Neuronal stem cell (in vitro differentiated cells): ENCODE results near the gene PDCD1.

Experiments used
- DNase-seq: peaks from one replicate; pipeline ENCODE4 v3.0.0-alpha.2; 2013; ENCODE audit warnings: low spot score
- H2AFZ ChIP-seq: one replicate; pipeline ENCODE4 v1.6.1; 2013; ENCODE audit warnings: mild to moderate bottlenecking, low read length, inconsistent platforms
- H2AK5ac ChIP-seq: 2 replicates; pipeline ENCODE4 v1.6.1; 2013; ENCODE audit warnings: low read depth, mild to moderate bottlenecking, inconsistent platforms, low read length, moderate library complexity, mixed read lengths
- H2BK120ac ChIP-seq: 2 replicates; pipeline ENCODE4 v1.6.1; 2013; ENCODE audit warnings: low read depth, mild to moderate bottlenecking, inconsistent platforms, low read length, moderate library complexity, mixed read lengths
- H2BK12ac ChIP-seq: one replicate; pipeline ENCODE4 v1.6.1; 2013; ENCODE audit warnings: low read length, inconsistent platforms
- H2BK15ac ChIP-seq: 2 replicates; pipeline ENCODE4 v1.6.1; 2013; ENCODE audit warnings: mild to moderate bottlenecking, low read length, inconsistent platforms, mixed read lengths
- H2BK5ac ChIP-seq: one replicate; pipeline ENCODE4 v1.6.1; 2013; ENCODE audit warnings: inconsistent platforms, mild to moderate bottlenecking, low read length, moderate library complexity
- H3K14ac ChIP-seq: one replicate; pipeline ENCODE4 v1.6.1; 2013; ENCODE audit warnings: low read length, inconsistent platforms
- H3K18ac ChIP-seq: 2 replicates; pipeline ENCODE4 v1.6.1; 2013; ENCODE audit warnings: low read length, inconsistent platforms
- H3K23ac ChIP-seq: 2 replicates; pipeline ENCODE4 v1.6.1; 2013; ENCODE audit warnings: low read depth, mild to moderate bottlenecking, mixed read lengths, low read length, inconsistent platforms; ENCODE audit not compliant: poor library complexity
- H3K27ac ChIP-seq: replicated peaks from 3 replicates; pipeline ENCODE4 v1.5.1; 2013; ENCODE audit warnings: low read length, inconsistent platforms
- H3K27me3 ChIP-seq, 3 experiments: 2 replicates each; pipeline ENCODE4 v1.6.1; 2013; ENCODE audit warnings: low read length in 3 of 3, mild to moderate bottlenecking in 2 of 3, inconsistent platforms in 1 of 3, low read depth in 1 of 3, mixed read lengths in 1 of 3, moderate library complexity in 1 of 3; ENCODE audit not compliant: control insufficient read depth in 3 of 3, insufficient read depth in 3 of 3
- H3K36me3 ChIP-seq, 2 donors: replicated peaks in 1 of 2; 2 replicates each; pipeline ENCODE4 v1.6.1; 2013; ENCODE audit warnings: low read length in 2 of 2; ENCODE audit not compliant: control insufficient read depth in 2 of 2, insufficient read depth in 2 of 2
- H3K4ac ChIP-seq: 2 replicates; pipeline ENCODE4 v1.6.1; 2013; ENCODE audit warnings: inconsistent platforms, mild to moderate bottlenecking, low read length, moderate library complexity
- H3K4me1 ChIP-seq, 2 donors: 1 replicate in 1 of 2; 2 replicates in 1 of 2; pipeline ENCODE4 v1.6.1; 2013; ENCODE audit warnings: low read length in 2 of 2, low read depth in 1 of 2; ENCODE audit not compliant: control insufficient read depth in 2 of 2, insufficient read depth in 1 of 2
- H3K4me2 ChIP-seq: one replicate; pipeline ENCODE4 v1.6.1; 2013; ENCODE audit warnings: mild to moderate bottlenecking, low read length, inconsistent platforms; ENCODE audit not compliant: insufficient read depth, poor library complexity, severe bottlenecking
- H3K4me3 ChIP-seq, 2 donors: 2 replicates each; pipeline ENCODE4 v1.5.1; 2013; ENCODE audit warnings: low read length in 2 of 2, mild to moderate bottlenecking in 2 of 2, inconsistent platforms in 1 of 2, moderate library complexity in 1 of 2
- H3K79me1 ChIP-seq: one replicate; pipeline ENCODE4 v1.6.1; 2013; ENCODE audit warnings: low read depth, mild to moderate bottlenecking, inconsistent platforms, low read length, moderate library complexity
- H3K9ac ChIP-seq: one replicate; pipeline ENCODE4 v1.6.1; 2013; ENCODE audit warnings: mild to moderate bottlenecking, low read depth, low read length, inconsistent platforms; ENCODE audit not compliant: poor library complexity
- H3K9me3 ChIP-seq, 2 donors: replicated peaks in 1 of 2; 2 replicates each; pipeline versions ENCODE3 to v1.6.1; 2013; ENCODE audit warnings: low read length in 2 of 2, mild to moderate bottlenecking in 2 of 2, inconsistent platforms in 1 of 2, low read depth in 1 of 2, mixed read lengths in 1 of 2, moderate library complexity in 1 of 2; ENCODE audit not compliant: control insufficient read depth in 2 of 2, insufficient read depth in 1 of 2
- H4K8ac ChIP-seq: one replicate; pipeline ENCODE4 v1.6.1; 2013; ENCODE audit warnings: low read depth, mild to moderate bottlenecking, inconsistent platforms, low read length, moderate library complexity
- H4K91ac ChIP-seq: one replicate; pipeline ENCODE4 v1.6.1; 2013; ENCODE audit warnings: low read length, low read depth, mild to moderate bottlenecking, inconsistent platforms; ENCODE audit not compliant: poor library complexity
- WGBS, 2 donors: extraction: QIAGEN DNeasy Blood & Tissue Kit; methylation state at CpG; one replicate each; pipeline ENCODE4 v1.1.7; 2013; ENCODE audit warnings: missing lambda C conversion rate in 2 of 2, mixed read lengths in 1 of 2; ENCODE audit not compliant: insufficient read length in 2 of 2, insufficient replicate concordance in 1 of 2; ENCODE audit errors: extremely low coverage in 2 of 2; 5-methylcytosine and 5-hydroxymethylcytosine counted together

PDCD1 gene

DNA sequence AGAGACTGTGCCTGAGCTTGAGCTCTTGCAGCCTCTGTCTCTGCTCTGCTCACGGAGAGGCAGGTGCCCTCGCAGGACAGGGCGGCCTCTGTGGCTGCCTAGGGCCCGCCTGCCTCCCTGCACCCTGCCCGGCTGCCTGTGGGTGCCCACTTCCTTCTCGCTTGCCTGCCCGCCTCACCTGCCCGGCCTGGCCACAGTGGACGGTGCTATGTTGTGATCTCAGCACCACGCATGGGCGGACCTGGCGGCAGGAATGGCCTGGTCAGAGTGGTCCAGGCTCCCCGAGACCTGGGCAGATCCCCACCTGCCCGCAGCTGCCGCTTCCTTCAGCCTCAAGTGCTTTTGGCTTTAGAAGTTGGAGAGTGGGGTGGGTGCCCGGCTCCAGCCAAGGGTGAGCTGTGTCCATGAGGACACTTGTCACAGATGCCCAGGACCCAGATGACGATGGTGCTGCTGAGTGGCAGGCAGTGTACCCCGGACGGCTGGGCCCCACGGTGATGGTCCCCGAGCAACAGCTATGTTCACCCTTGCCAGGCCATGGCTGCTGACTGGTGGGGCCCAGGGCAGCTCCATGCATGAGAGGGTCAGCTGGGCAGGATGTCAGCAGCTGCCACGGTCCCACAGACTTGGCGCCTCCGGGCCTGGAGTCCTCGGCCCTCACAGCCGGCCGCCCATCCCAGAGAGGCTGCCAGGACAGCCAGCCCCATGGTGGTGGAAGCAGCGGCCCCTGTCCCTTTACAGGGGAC lies 36.2 kb upstream of the PDCD1 start:
- Histone ChIP-seq H3K23ac (peak overlapping the region; percentile 20), H3K14ac (peak overlapping the region; percentile 38), H3K27me3 (no peaks in the 10 kb centered on the region), H2BK15ac (peak overlapping the region; percentile 67), H3K4me1 (peaks cover 0 to 12% of the 10 kb centered on the region in 2 donors), H3K27ac (no peak overlapping the region), H3K4me2 (no peak overlapping the region), H3K79me1 (peaks cover 1% of the 10 kb centered on the region), H3K18ac (peak overlapping the region; percentile 28), H3K9ac (no peak overlapping the region), H3K9me3 (no peaks in the 10 kb centered on the region), H4K91ac (no peak overlapping the region), H3K4me3 (no peak overlapping the region), H2BK12ac (peak overlapping the region; percentile 10), H3K36me3 (no peaks in the 10 kb centered on the region), H4K8ac (no peak overlapping the region), H3K4ac (no peak overlapping the region), H2BK5ac (peak overlapping the region; percentile 13), H2AK5ac (peak overlapping the region; percentile 46), H2AFZ (no peak overlapping the region), H2BK120ac (no peak overlapping the region)
- no CpG with 5 or more reads among the region's 28 CpGs for WGBS, 2 donors
- DNase-seq = no peak

GRCh38 chr2:241894056-241894641 lies 35.5 kb upstream of the PDCD1 start:
- Histone ChIP-seq H3K4me2 (no peak overlapping the region), H3K27me3 (no peaks in the 10 kb centered on the region)

GRCh38 chr2:241893265-241893664 lies 34.6 kb upstream of the PDCD1 start:
- Histone ChIP-seq H4K8ac (no peak overlapping the region), H3K9ac (no peak overlapping the region), H3K9me3 (no peaks in the 10 kb centered on the region), H3K23ac (no peak overlapping the region), H3K4ac (no peak overlapping the region), H3K27me3 (no peaks in the 10 kb centered on the region), H3K79me1 (peaks cover 3% of the 10 kb centered on the region), H3K4me3 (no peak overlapping the region), H2BK5ac (no peak overlapping the region), H3K14ac (no peak overlapping the region), H4K91ac (no peak overlapping the region), H3K18ac (no peak overlapping the region), H3K36me3 (no peaks in the 10 kb centered on the region), H3K27ac (no peak overlapping the region), H3K4me2 (no peak overlapping the region), H2AFZ (no peak overlapping the region), H2AK5ac (no peak overlapping the region), H3K4me1 (peaks cover 0 to 8% of the 10 kb centered on the region in 2 donors), H2BK15ac (no peak overlapping the region), H2BK120ac (no peak overlapping the region), H2BK12ac (no peak overlapping the region)
- no peak for DNase-seq
- WGBS, 2 donors = no CpG with 5 or more reads among the region's 16 CpGs

More at GRCh38 chr2:241894056-241894641, 35.5 kb upstream of the PDCD1 start:
- no peak overlapping the region for H4K91ac ChIP-seq
- no peak overlapping the region for H2AK5ac ChIP-seq
- H3K18ac ChIP-seq = peak overlapping the region; percentile 38
- H2BK120ac ChIP-seq = no peak overlapping the region
- no peak overlapping the region for H3K9ac ChIP-seq
- H2BK12ac ChIP-seq = peak overlapping the region; percentile 50
- peak overlapping the region; percentile 43 for H2BK15ac ChIP-seq
- DNase-seq = no peak
- H2AFZ ChIP-seq = no peak overlapping the region
- H3K23ac ChIP-seq = peak overlapping the region; percentile 55
- H3K4me3 ChIP-seq = no peak overlapping the region
- H3K4ac ChIP-seq = no peak overlapping the region
- WGBS, 2 donors = no CpG with 5 or more reads among the region's 23 CpGs
- H4K8ac ChIP-seq = no peak overlapping the region
- no peak overlapping the region for H3K14ac ChIP-seq
- H3K4me1 ChIP-seq = peaks cover 0 to 8% of the 10 kb centered on the region in 2 donors
- no peaks in the 10 kb centered on the region for H3K36me3 ChIP-seq
- H3K79me1 ChIP-seq = peaks cover 1% of the 10 kb centered on the region
- no peaks in the 10 kb centered on the region for H3K9me3 ChIP-seq
- H3K27ac ChIP-seq = no peak overlapping the region
- H2BK5ac ChIP-seq = no peak overlapping the region

- no CpG with 5 or more reads among the region's 22 CpGs for WGBS, 2 donors
- Histone ChIP-seq H3K27ac (no peak overlapping the region), H4K91ac (no peak overlapping the region), H3K4me1 (peaks cover 0 to 8% of the 10 kb centered on the region in 2 donors), H3K27me3 (no peaks in the 10 kb centered on the region), H3K36me3 (no peaks in the 10 kb centered on the region), H3K9ac (peak overlapping the region; percentile 67), H3K23ac (no peak overlapping the region), H2BK15ac (no peak overlapping the region), H3K14ac (no peak overlapping the region), H4K8ac (no peak overlapping the region), H3K9me3 (no peaks in the 10 kb centered on the region), H3K4me2 (no peak overlapping the region), H2BK12ac (no peak overlapping the region), H3K4ac (no peak overlapping the region), H2BK5ac (no peak overlapping the region), H3K4me3 (no peak overlapping the region), H3K79me1 (peaks cover 3% of the 10 kb centered on the region), H3K18ac (peak overlapping the region; percentile 36), H2AK5ac (no peak overlapping the region), H2BK120ac (no peak overlapping the region), H2AFZ (no peak overlapping the region)
- DNase-seq = no peak
These were observed 33.8 kb upstream of the PDCD1 start for GRCh38 chr2:241892299-241893137.
